Neuronal stem cell (in vitro differentiated cells): Measurements from ENCODE around the gene ERCC3.
"Not testable (repeated sequence)": the region's sequence is repeated elsewhere in the genome, so short reads cannot be mapped to it uniquely, and the experiment has no call there.

Source experiments
- DNase-seq: peaks from one replicate; pipeline ENCODE4 v3.0.0-alpha.2; 2013; ENCODE audit warnings: low spot score
- H2AFZ ChIP-seq: one replicate; pipeline ENCODE4 v1.6.1; 2013; ENCODE audit warnings: mild to moderate bottlenecking, low read length, inconsistent platforms
- H2AK5ac ChIP-seq: 2 replicates; pipeline ENCODE4 v1.6.1; 2013; ENCODE audit warnings: low read depth, mild to moderate bottlenecking, inconsistent platforms, low read length, moderate library complexity, mixed read lengths
- H2BK120ac ChIP-seq: 2 replicates; pipeline ENCODE4 v1.6.1; 2013; ENCODE audit warnings: low read depth, mild to moderate bottlenecking, inconsistent platforms, low read length, moderate library complexity, mixed read lengths
- H2BK12ac ChIP-seq: one replicate; pipeline ENCODE4 v1.6.1; 2013; ENCODE audit warnings: low read length, inconsistent platforms
- H2BK15ac ChIP-seq: 2 replicates; pipeline ENCODE4 v1.6.1; 2013; ENCODE audit warnings: mild to moderate bottlenecking, low read length, inconsistent platforms, mixed read lengths
- H2BK5ac ChIP-seq: one replicate; pipeline ENCODE4 v1.6.1; 2013; ENCODE audit warnings: inconsistent platforms, mild to moderate bottlenecking, low read length, moderate library complexity
- H3K14ac ChIP-seq: one replicate; pipeline ENCODE4 v1.6.1; 2013; ENCODE audit warnings: low read length, inconsistent platforms
- H3K18ac ChIP-seq: 2 replicates; pipeline ENCODE4 v1.6.1; 2013; ENCODE audit warnings: low read length, inconsistent platforms
- H3K23ac ChIP-seq: 2 replicates; pipeline ENCODE4 v1.6.1; 2013; ENCODE audit warnings: low read depth, mild to moderate bottlenecking, mixed read lengths, low read length, inconsistent platforms; ENCODE audit not compliant: poor library complexity
- H3K27ac ChIP-seq: replicated peaks from 3 replicates; pipeline ENCODE4 v1.5.1; 2013; ENCODE audit warnings: low read length, inconsistent platforms
- H3K27me3 ChIP-seq, 3 experiments: 2 replicates each; pipeline ENCODE4 v1.6.1; 2013; ENCODE audit warnings: low read length in 3 of 3, mild to moderate bottlenecking in 2 of 3, inconsistent platforms in 1 of 3, low read depth in 1 of 3, mixed read lengths in 1 of 3, moderate library complexity in 1 of 3; ENCODE audit not compliant: control insufficient read depth in 3 of 3, insufficient read depth in 3 of 3
- H3K36me3 ChIP-seq, 2 donors: replicated peaks in 1 of 2; 2 replicates each; pipeline ENCODE4 v1.6.1; 2013; ENCODE audit warnings: low read length in 2 of 2; ENCODE audit not compliant: control insufficient read depth in 2 of 2, insufficient read depth in 2 of 2
- H3K4ac ChIP-seq: 2 replicates; pipeline ENCODE4 v1.6.1; 2013; ENCODE audit warnings: inconsistent platforms, mild to moderate bottlenecking, low read length, moderate library complexity
- H3K4me1 ChIP-seq, 2 donors: 1 replicate in 1 of 2; 2 replicates in 1 of 2; pipeline ENCODE4 v1.6.1; 2013; ENCODE audit warnings: low read length in 2 of 2, low read depth in 1 of 2; ENCODE audit not compliant: control insufficient read depth in 2 of 2, insufficient read depth in 1 of 2
- H3K4me2 ChIP-seq: one replicate; pipeline ENCODE4 v1.6.1; 2013; ENCODE audit warnings: mild to moderate bottlenecking, low read length, inconsistent platforms; ENCODE audit not compliant: insufficient read depth, poor library complexity, severe bottlenecking
- H3K4me3 ChIP-seq, 2 donors: 2 replicates each; pipeline ENCODE4 v1.5.1; 2013; ENCODE audit warnings: low read length in 2 of 2, mild to moderate bottlenecking in 2 of 2, inconsistent platforms in 1 of 2, moderate library complexity in 1 of 2
- H3K79me1 ChIP-seq: one replicate; pipeline ENCODE4 v1.6.1; 2013; ENCODE audit warnings: low read depth, mild to moderate bottlenecking, inconsistent platforms, low read length, moderate library complexity
- H3K9ac ChIP-seq: one replicate; pipeline ENCODE4 v1.6.1; 2013; ENCODE audit warnings: mild to moderate bottlenecking, low read depth, low read length, inconsistent platforms; ENCODE audit not compliant: poor library complexity
- H3K9me3 ChIP-seq, 2 donors: replicated peaks in 1 of 2; 2 replicates each; pipeline versions ENCODE3 to v1.6.1; 2013; ENCODE audit warnings: low read length in 2 of 2, mild to moderate bottlenecking in 2 of 2, inconsistent platforms in 1 of 2, low read depth in 1 of 2, mixed read lengths in 1 of 2, moderate library complexity in 1 of 2; ENCODE audit not compliant: control insufficient read depth in 2 of 2, insufficient read depth in 1 of 2
- H4K8ac ChIP-seq: one replicate; pipeline ENCODE4 v1.6.1; 2013; ENCODE audit warnings: low read depth, mild to moderate bottlenecking, inconsistent platforms, low read length, moderate library complexity
- H4K91ac ChIP-seq: one replicate; pipeline ENCODE4 v1.6.1; 2013; ENCODE audit warnings: low read length, low read depth, mild to moderate bottlenecking, inconsistent platforms; ENCODE audit not compliant: poor library complexity
- WGBS, 2 donors: extraction: QIAGEN DNeasy Blood & Tissue Kit; methylation state at CpG; one replicate each; pipeline ENCODE4 v1.1.7; 2013; ENCODE audit warnings: missing lambda C conversion rate in 2 of 2, mixed read lengths in 1 of 2; ENCODE audit not compliant: insufficient read length in 2 of 2, insufficient replicate concordance in 1 of 2; ENCODE audit errors: extremely low coverage in 2 of 2; 5-methylcytosine and 5-hydroxymethylcytosine counted together

ERCC3 gene

GRCh38 chr2:127226132-127226519 is 67.8 kb downstream of the ERCC3 start:
- peak overlapping the region in 1 of 2 donors; percentile 45 for H3K4me3 ChIP-seq

GRCh38 chr2:127225186-127225960 is 68.6 kb downstream of the ERCC3 start:
- Histone ChIP-seq H4K91ac (no peak overlapping the region), H4K8ac (no peak overlapping the region), H3K9me3 (peaks cover 0 to 3% of the 10 kb centered on the region in 2 donors), H3K4me3 (no peak overlapping the region), H3K9ac (no peak overlapping the region), H2AFZ (peak overlapping the region; percentile 23), H3K23ac (no peak overlapping the region), H3K36me3 (no peaks in the 10 kb centered on the region), H3K4me2 (no peak overlapping the region), H3K4me1 (peaks cover 0 to 4% of the 10 kb centered on the region in 2 donors), H3K18ac (no peak overlapping the region), H2BK5ac (no peak overlapping the region), H3K4ac (no peak overlapping the region), H3K79me1 (no peaks in the 10 kb centered on the region), H2BK120ac (no peak overlapping the region), H2BK12ac (no peak overlapping the region), H3K27ac (no peak overlapping the region), H3K14ac (no peak overlapping the region), H2BK15ac (no peak overlapping the region), H3K27me3 (no peaks in the 10 kb centered on the region), H2AK5ac (no peak overlapping the region)
- no peak for DNase-seq
- WGBS, 2 donors: no CpG with 5 or more reads among the region's 12 CpGs

More at GRCh38 chr2:127226132-127226519, 67.8 kb downstream of the ERCC3 start:
- Histone ChIP-seq H3K27me3 (no peaks in the 10 kb centered on the region), H3K4me2 (no peak overlapping the region), H3K9ac (no peak overlapping the region), H2BK120ac (no peak overlapping the region), H3K9me3 (peaks cover 0 to 3% of the 10 kb centered on the region in 2 donors), H2BK12ac (no peak overlapping the region), H3K79me1 (no peaks in the 10 kb centered on the region), H3K23ac (no peak overlapping the region), H2AFZ (no peak overlapping the region), H2BK5ac (no peak overlapping the region), H3K4ac (no peak overlapping the region), H3K27ac (no peak overlapping the region), H3K36me3 (no peaks in the 10 kb centered on the region), H4K8ac (no peak overlapping the region), H3K18ac (peak overlapping the region; percentile 29), H4K91ac (no peak overlapping the region), H3K14ac (no peak overlapping the region), H2AK5ac (no peak overlapping the region), H3K4me1 (no peaks in the 10 kb centered on the region), H2BK15ac (no peak overlapping the region)
- no peak for DNase-seq
- WGBS, 2 donors: no CpG with 5 or more reads among the region's 9 CpGs

DNA sequence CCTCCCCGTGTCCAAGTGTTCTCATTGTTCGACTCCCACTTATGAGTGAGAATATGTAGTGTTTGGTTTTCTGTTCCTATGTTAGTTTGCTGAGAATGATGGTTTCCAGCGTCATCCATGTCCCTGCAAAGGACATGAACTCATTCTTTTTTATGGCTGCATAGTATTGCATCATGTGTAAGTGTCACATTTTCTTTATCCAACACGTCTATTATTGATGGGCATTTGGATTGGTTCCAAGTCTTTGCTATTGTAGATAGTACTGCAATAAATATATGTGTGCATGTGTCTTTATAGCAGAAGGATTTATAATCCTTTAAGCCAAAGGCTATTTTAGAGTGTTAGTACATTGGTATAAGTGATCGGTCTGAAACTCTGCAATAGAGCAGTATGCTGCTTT is 69.8 kb downstream of the ERCC3 start:
- not testable (repeated sequence) for H2BK120ac ChIP-seq, H3K27me3 ChIP-seq, H3K23ac ChIP-seq, H3K9ac ChIP-seq, H2AFZ ChIP-seq, H3K4me1 ChIP-seq, H2BK5ac ChIP-seq, H2BK12ac ChIP-seq, H2BK15ac ChIP-seq, H3K4ac ChIP-seq, H3K14ac ChIP-seq, H3K4me3 ChIP-seq, H3K27ac ChIP-seq, H3K9me3 ChIP-seq, H4K8ac ChIP-seq, H3K4me2 ChIP-seq, H3K79me1 ChIP-seq, H4K91ac ChIP-seq, H2AK5ac ChIP-seq, H3K36me3 ChIP-seq, DNase-seq, H3K18ac ChIP-seq
- WGBS, 2 donors: no CpG with 5 or more reads among the region's 5 CpGs

DNA sequence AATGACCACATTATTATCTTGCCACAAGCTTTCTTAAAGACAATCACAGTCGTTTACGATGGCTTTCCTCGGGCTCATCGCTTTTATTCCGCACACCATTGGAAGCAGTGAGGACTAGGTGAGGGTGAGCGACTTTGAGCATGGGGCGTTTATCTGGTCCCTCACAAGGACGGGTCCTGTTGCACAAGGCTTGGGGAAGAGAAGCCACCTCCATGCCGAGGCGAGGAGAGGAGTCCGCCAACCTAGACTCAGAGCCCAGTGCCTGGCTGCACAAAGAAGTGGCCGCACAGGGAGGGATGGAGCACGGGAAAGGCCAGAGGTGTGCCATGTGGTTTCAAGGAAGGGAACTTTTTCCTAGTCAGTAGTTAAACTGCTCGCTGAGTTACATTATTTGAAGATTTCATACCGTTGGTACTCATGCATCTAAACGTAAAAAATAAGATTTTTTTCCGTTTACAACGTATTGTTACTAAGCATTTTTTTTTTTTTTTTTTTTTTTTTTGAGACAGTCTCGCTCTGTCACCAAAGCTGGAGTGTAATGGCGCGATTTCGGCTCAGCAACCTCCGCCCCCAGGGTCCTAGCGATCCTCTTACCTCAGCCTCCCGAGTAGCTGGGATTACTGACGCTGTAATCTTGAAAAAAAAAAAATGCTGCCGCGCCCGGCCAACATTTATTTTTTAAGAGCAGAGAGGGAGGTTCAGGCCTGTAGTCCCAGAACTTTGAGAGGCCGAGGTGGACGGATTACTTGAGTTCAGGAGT is 73.0 kb downstream of the ERCC3 start:
- H2AFZ ChIP-seq: peak overlapping the region; percentile 85
- H3K23ac ChIP-seq: no peak overlapping the region
- peak overlapping the region; percentile 88 for H3K9ac ChIP-seq
- H2BK5ac ChIP-seq: peak overlapping the region; percentile 59
- DNase-seq: no peak
- H3K9me3 ChIP-seq: no peaks in the 10 kb centered on the region
- H2BK120ac ChIP-seq: peak overlapping the region; percentile 82
- H2BK15ac ChIP-seq: no peak overlapping the region
- H2BK12ac ChIP-seq: no peak overlapping the region
- H3K36me3 ChIP-seq: no peaks in the 10 kb centered on the region
- peaks cover 3 to 5% of the 10 kb centered on the region in 2 donors for H3K4me1 ChIP-seq
- peak overlapping the region; percentile 52 for H3K4me2 ChIP-seq
- H3K14ac ChIP-seq: no peak overlapping the region
- no peaks in the 10 kb centered on the region for H3K79me1 ChIP-seq
- H3K4ac ChIP-seq: no peak overlapping the region
- H3K18ac ChIP-seq: peak overlapping the region; percentile 86
- H4K91ac ChIP-seq: no peak overlapping the region
- peak overlapping the region; percentile 62 to 72 for H3K4me3 ChIP-seq
- peak overlapping the region; percentile 80 for H3K27ac ChIP-seq
- no CpG with 5 or more reads among the region's 31 CpGs for WGBS, 2 donors
- H4K8ac ChIP-seq: no peak overlapping the region
- H2AK5ac ChIP-seq: no peak overlapping the region
- no peaks in the 10 kb centered on the region for H3K27me3 ChIP-seq
